ENCODE data around the gene GPAM. TPM values are rescaled to one million over a fixed set of nuclear protein-coding genes. Genes with fewer than 3 reads are reported as not detected.
A peak's percentile ranks its signal among the peaks of the same experiment; 100 is the strongest.

GPAM gene
- total and polyA plus RNA-seq, 10 of the 15 experiments (the other 5 are each of a cell fraction or from before 2014, with no cell fraction given) = 3.3 to 9.4 (median 7.4) TPM

GRCh38 chr10:112202561-112203241, 19.1 kb upstream of the GPAM start:
- no peaks in the 10 kb centered on the region for H3K27me3 ChIP-seq (replicated peaks in 1 of 2; ENCODE audit: control insufficient read depth in 2 of 2, insufficient read depth in 2 of 2, low read length in 1 of 2)
- H2AFZ ChIP-seq (ENCODE audit: control insufficient read depth, low read depth, low read length) = peak overlapping the region; percentile 38
- DNase-seq (ENCODE audit: low read depth, low spot score) = peak; percentile 28
- ATAC-seq = peak; percentile 92
- no peaks in the 10 kb centered on the region for H4K20me1 ChIP-seq (ENCODE audit: control insufficient read depth, insufficient read depth)
- no peaks in the 10 kb centered on the region for H3K36me3 ChIP-seq (ENCODE audit: control insufficient read depth in 2 of 2, insufficient read depth in 2 of 2, low read length in 1 of 2)
- intact Hi-C loops (cut with micrococcal nuclease; ENCODE audit: unreplicated experiment) = no loop called here
- ChIA-PET CTCF (no interaction called here), SMC1A (ENCODE audit: uncharacterized antibody, unreplicated experiment) (interaction anchor here (1.4 kb wide), 1 partner anchor 10 kb away, joined by 5 read pairs; no protein-coding TSS in a partner anchor), POLR2A (no interaction called here), RAD21 (ENCODE audit: unreplicated experiment) (no interaction called here)
- peak overlapping the region; percentile 42 for H3K27ac ChIP-seq (ENCODE audit: control insufficient read depth, insufficient read depth)
- WGBS (ENCODE audit: insufficient coverage, insufficient replicate concordance, low lambda C conversion rate, missing lambda C conversion rate) = 1% methylated on average over 6 of the region's 6 CpGs
- H3K4me1 ChIP-seq (ENCODE audit: control insufficient read depth, insufficient read depth, low read length) = peaks cover 3% of the 10 kb centered on the region; the same call in 1 of the 2 replicates
- H3K4me3 ChIP-seq = no peak overlapping the region
- peak overlapping the region; percentile 45; the same call in 1 of the 2 replicates for H3K4me2 ChIP-seq (ENCODE audit: control insufficient read depth, insufficient read depth)
- in situ Hi-C loops (cut with MboI) = no loop called here
- H3K79me2 ChIP-seq (ENCODE audit: control insufficient read depth, insufficient read depth, low read length) = no peaks in the 10 kb centered on the region
- no TSS peak for BruUV-seq (replicated peaks)
- no peaks in the 10 kb centered on the region for H3K9me3 ChIP-seq (replicated peaks; ENCODE audit: control insufficient read depth, insufficient read depth, low read length)
- H3K9ac ChIP-seq (ENCODE audit: control insufficient read depth, insufficient read depth, low read length) = no peak overlapping the region
- FAIRE-seq = peak; percentile 49
- no peak for TF ChIP-seq ZBTB33 (IDR thresholded peaks at IDR 0.05)
- no peak for TF ChIP-seq MEF2B (IDR thresholded peaks at IDR 0.05; ENCODE audit: partially characterized antibody, poor library complexity, severe bottlenecking)
- TF ChIP-seq MEF2A (IDR thresholded peaks at IDR 0.05; ENCODE audit: insufficient read depth, low read depth, low read length) = peak; percentile 69; the same call in 1 of the 2 replicates
- 0 out of 2 replicates have a peak, but pooled peaks have one; percentile 45 for TF ChIP-seq BCL11A (IDR thresholded peaks at IDR 0.05; ENCODE audit: low read depth, low read length)
- no peak for TF ChIP-seq SREBF1 (IDR thresholded peaks at IDR 0.05; ENCODE audit: low read length)
- TF ChIP-seq JUNB (IDR thresholded peaks at IDR 0.05) = peak; percentile 94
- no peak for TF ChIP-seq SMARCA5 (IDR thresholded peaks at IDR 0.05)
- peak; percentile 35; the same call in 1 of the 2 replicates for TF ChIP-seq CBFB (IDR thresholded peaks at IDR 0.05; ENCODE audit: low read depth)
- TF ChIP-seq ETV6 (conservative IDR thresholded peaks at IDR 0.05 in 1 of 2, IDR thresholded peaks at IDR 0.05 in 1 of 2; ENCODE audit: borderline replicate concordance in 1 of 2, low read depth in 1 of 2) = peak in 1 of 2 experiments; percentile 27; a peak in 1 of 4 replicates
- TF ChIP-seq MTA2 (IDR thresholded peaks at IDR 0.05; ENCODE audit: low read depth) = no peak
- TF ChIP-seq BHLHE40 (IDR thresholded peaks at IDR 0.05; ENCODE audit: borderline replicate concordance in 1 of 2, low read depth in 2 of 2, low read length in 1 of 2) = no peak
- peak; percentile 62 for TF ChIP-seq RUNX3 (IDR thresholded peaks at IDR 0.05; ENCODE audit: low read length)
- TF ChIP-seq NFIC (IDR thresholded peaks at IDR 0.05; ENCODE audit: low read depth, low read length) = peak; percentile 83
- TF ChIP-seq, protein P1, sequence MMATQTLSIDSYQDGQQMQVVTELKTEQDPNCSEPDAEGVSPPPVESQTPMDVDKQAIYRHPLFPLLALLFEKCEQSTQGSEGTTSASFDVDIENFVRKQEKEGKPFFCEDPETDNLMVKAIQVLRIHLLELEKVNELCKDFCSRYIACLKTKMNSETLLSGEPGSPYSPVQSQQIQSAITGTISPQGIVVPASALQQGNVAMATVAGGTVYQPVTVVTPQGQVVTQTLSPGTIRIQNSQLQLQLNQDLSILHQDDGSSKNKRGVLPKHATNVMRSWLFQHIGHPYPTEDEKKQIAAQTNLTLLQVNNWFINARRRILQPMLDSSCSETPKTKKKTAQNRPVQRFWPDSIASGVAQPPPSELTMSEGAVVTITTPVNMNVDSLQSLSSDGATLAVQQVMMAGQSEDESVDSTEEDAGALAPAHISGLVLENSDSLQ (IDR thresholded peaks at IDR 0.05) = no peak
- TF ChIP-seq CREM (IDR thresholded peaks at IDR 0.05; ENCODE audit: low read depth) = peak; percentile 62; the same call in 1 of the 2 replicates
- TF ChIP-seq, protein P2, sequence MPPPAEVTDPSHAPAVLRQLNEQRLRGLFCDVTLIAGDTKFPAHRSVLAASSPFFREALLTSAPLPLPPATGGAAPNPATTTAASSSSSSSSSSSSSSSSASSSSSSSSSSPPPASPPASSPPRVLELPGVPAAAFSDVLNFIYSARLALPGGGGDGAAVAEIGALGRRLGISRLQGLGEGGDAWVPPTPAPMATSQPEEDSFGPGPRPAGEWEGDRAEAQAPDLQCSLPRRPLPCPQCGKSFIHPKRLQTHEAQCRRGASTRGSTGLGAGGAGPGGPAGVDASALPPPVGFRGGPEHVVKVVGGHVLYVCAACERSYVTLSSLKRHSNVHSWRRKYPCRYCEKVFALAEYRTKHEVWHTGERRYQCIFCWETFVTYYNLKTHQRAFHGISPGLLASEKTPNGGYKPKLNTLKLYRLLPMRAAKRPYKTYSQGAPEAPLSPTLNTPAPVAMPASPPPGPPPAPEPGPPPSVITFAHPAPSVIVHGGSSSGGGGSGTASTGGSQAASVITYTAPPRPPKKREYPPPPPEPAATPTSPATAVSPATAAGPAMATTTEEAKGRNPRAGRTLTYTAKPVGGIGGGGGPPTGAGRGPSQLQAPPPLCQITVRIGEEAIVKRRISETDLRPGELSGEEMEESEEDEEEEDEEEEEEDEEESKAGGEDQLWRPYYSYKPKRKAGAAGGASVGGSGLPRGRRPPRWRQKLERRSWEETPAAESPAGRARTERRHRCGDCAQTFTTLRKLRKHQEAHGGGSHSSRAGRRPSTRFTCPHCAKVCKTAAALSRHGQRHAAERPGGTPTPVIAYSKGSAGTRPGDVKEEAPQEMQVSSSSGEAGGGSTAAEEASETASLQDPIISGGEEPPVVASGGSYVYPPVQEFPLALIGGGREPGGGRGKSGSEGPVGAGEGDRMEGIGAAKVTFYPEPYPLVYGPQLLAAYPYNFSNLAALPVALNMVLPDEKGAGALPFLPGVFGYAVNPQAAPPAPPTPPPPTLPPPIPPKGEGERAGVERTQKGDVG (CRISPR knock-in tag; IDR thresholded peaks at IDR 0.05) = no peak
- no peak for TF ChIP-seq ZNF24 (IDR thresholded peaks at IDR 0.05)
- no peak for TF ChIP-seq YBX1 (IDR thresholded peaks at IDR 0.05)
- TF ChIP-seq TCF7 (IDR thresholded peaks at IDR 0.05; ENCODE audit: borderline replicate concordance) = 0 out of 2 replicates have a peak, but pooled peaks have one; percentile 16
